22Rv1 (cell line): Measurements from ENCODE around the gene ADH1A.

ENCODE experiments used
- ZFX ChIP-seq: fragments of 450-650 bp; IDR thresholded peaks from 2 replicates; pipeline ENCODE4 v1.6.1; 2017; ENCODE audit warnings: antibody characterized with exemption, borderline replicate concordance
- TF ChIP-seq, protein P1 (sequence below): fragments of 450-650 bp; IDR thresholded peaks from 2 replicates; pipeline ENCODE4 v1.5.1; 2017; ENCODE audit warnings: mild to moderate bottlenecking

DNA sequence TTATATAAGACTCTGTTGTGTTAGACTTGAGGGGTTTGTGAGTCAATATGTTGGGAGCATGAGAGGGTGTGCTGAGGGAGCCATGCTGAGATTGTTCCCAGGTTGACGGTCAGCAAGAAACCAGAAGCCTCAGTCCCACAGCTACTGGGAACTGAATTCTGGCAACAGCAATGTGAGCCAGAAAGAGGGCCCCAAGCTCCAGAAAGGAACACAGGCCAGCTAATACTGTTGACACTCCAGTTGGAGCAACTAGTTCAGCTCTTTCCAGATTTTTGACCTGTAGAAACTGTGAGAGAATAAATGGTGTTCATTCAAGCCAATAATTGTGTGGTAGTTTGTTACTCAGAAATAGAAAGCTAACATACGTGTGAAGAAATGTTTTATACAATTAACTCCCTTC is 17.1 kb downstream of the ADH1A start:
- TF ChIP-seq, protein P1, sequence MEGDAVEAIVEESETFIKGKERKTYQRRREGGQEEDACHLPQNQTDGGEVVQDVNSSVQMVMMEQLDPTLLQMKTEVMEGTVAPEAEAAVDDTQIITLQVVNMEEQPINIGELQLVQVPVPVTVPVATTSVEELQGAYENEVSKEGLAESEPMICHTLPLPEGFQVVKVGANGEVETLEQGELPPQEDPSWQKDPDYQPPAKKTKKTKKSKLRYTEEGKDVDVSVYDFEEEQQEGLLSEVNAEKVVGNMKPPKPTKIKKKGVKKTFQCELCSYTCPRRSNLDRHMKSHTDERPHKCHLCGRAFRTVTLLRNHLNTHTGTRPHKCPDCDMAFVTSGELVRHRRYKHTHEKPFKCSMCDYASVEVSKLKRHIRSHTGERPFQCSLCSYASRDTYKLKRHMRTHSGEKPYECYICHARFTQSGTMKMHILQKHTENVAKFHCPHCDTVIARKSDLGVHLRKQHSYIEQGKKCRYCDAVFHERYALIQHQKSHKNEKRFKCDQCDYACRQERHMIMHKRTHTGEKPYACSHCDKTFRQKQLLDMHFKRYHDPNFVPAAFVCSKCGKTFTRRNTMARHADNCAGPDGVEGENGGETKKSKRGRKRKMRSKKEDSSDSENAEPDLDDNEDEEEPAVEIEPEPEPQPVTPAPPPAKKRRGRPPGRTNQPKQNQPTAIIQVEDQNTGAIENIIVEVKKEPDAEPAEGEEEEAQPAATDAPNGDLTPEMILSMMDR, result no peak
- TF ChIP-seq ZFX, result no peak
